ENCODE results near the gene POU6F2.
A peak's percentile ranks its signal among the peaks of the same experiment; 100 is the strongest.

The POU6F2 gene

DNA sequence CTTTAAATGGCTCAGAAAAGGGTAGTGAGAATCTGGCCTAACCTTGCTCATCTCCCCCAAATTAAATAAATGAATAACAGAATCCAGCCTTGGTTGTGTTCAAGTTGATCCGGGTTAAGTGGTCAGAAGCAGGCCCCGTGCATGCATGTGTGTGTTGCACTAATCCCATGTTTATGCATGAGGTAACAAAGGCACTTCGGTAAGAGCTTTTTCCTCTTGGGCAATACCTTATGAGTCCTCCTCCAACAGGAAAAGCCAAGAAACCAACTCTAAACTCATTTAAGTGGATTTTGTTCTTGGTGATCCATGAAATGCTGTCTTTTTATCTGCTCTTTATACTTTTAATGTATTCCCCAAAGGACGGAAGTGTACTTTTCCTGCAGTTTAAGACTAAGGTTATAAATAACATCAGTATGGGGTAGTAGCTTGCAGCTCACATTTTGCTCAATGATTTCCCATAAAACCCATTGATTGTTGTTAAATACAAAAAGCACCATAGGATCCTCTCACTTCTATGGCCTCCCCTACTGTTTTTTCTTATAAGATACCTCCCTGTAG, 483.6 kb downstream of the POU6F2 start:
- no peak for DNase-seq

DNA sequence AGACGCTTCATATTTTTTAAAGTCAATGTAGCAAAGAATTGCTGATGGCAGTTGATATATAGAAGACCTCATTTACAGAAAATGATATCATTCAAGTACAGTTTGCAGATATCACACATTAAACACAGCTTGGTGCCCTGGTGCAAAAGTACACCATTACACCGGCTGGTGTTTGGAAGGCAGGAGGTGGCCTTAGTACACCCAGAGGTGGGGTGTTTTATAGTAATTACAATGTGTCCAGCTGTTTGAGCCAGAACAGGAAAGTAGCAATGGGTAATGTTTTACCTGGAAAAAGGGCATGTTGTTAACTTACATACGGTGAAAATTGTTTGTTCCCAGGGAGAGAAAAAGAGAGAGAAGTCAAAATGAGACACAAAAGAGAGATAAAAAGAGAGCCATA, 485.5 kb downstream of the POU6F2 start:
- DNase-seq, result no peak

- no peak for DNase-seq
Observed at GRCh38 chr7:39464350-39465054, 486.8 kb downstream of the POU6F2 start.

DNA sequence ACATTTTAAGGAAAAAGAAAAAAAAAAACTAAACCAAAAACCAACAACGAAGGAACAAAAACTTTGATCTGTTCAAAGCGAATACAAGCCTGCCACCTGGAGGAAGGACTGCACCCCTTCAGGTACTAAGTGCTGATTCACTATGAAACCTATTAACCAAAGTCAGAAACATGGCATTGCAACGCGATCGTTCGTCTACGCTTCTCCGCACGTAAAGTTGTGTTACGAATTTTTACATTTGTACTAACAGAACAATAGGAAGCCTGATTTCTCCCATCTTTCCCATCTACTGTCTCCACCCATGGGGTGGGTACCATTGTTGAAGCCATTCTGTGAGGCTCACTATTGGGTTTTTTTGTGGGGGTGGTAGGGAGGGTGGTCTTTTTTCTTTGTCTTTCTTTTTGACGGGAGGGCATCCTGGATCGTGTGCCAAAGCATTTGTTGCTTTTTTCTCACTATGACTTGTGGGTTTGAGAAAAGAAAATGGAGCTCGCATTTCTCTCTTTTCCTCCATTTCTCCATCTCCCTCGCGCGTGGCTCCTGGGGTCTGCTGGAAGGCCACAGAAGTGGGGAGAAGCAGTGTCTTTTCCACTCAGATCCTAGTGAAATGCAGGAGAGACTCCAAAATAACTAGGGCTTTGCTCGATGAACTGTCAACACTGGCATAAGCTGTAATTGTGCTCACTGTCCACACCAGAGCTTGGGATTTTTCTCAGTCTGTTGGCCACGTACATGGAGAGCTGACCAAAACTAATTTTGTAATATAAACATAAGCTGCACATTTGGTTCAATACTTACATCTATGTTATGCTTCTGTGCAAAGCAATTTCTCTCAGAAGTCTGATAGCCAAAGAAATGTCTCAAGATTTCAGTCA, 487.6 kb downstream of the POU6F2 start:
- DNase-seq, result peak; percentile 47 to 54

- no peak for DNase-seq
Observed at GRCh38 chr7:39468261-39468660, 490.6 kb downstream of the POU6F2 start.

- DNase-seq, result no peak
Observed at GRCh38 chr7:39468808-39469374, 491.2 kb downstream of the POU6F2 start.

DNA sequence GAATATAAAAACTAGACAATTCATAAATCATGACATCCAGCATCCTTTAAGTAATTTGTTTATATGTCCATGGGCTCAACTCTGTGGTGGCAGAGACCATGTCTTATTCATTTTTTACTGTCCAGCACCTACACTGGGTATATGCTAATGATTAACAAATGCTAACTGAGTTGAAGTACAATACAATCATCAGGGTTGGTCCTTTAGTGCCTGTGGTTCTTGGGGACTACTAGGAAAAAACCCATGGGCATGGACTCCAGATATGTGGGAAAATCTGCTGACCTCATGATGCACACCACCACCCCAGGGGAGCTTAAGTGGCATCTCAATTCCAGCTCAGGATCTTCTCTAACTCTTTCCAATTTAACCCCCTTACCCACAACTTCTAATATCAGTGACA, 503.2 kb downstream of the POU6F2 start:
- no peak for DNase-seq

- DNase-seq, result no peak
Observed at GRCh38 chr7:39488467-39489393, 511.0 kb downstream of the POU6F2 start.

DNA sequence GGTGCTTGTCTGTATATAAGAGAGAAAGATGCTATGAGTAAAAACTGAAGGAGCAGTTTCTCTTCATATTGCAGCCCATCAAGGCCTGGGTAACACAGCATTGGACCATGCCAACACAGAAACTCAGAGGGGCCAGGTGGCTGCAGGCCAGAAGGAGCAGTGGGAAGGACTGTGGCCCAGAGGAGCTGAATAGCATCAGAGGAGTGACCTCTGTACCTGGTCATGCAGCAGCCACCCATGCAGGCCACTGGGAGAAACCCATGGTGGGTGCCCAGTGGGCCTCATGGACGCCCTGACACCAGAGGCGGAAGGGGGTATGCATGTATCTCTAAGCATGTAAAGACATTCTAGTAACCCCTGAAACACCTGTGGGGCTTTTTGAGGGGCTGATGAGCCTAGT, 512.6 kb downstream of the POU6F2 start:
- no peak for DNase-seq

DNA sequence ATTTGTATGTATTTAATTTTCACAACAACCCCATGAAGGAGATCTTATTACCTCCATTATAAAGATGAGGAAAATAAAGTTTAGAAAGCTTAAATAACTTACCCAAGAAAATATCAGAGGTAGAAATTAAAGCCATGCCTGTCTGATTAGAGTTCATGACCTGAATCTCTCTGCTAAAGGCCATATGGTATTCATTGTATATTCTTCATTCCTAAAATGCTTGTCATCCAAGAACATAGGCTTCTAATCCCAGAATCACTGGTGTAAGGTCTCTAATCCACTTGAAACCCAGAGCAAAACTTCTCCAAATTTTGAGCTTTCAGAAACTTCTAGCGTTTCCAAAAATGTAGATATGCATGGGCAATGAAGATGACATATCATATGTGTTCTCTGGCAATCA, 516.2 kb downstream of the POU6F2 start:
- DNase-seq, result no peak

DNA sequence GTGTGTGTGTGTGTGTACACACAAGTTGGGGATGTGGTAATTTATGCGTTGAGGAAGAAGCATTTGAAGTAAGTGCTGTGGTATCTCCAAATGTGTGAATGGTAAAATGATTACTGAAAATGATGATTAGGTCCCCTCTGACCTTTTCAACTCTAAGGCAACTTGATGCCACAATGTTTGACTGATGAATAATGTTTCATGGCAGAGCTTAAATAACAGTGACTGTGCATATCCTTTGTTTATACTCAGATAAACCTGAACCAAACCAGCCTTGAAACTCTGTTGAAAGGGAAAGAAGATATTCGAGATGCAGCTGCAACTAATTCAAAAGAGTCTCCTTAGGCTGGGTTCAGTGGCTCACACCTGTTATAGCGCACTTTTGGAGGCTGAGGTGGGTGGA, 523.6 kb downstream of the POU6F2 start:
- DNase-seq, result no peak

- DNase-seq, result peak in 1 of 2 experiments; percentile 58
Observed at GRCh38 chr7:39504963-39505362, 527.3 kb downstream of the POU6F2 start.

GRCh38 chr7:39507866-39508551, 530.3 kb downstream of the POU6F2 start:
- DNase-seq, result peak; percentile 52 to 64

GRCh38 chr7:39509436-39509835, 531.7 kb downstream of the POU6F2 start:
- DNase-seq, result no peak

DNA sequence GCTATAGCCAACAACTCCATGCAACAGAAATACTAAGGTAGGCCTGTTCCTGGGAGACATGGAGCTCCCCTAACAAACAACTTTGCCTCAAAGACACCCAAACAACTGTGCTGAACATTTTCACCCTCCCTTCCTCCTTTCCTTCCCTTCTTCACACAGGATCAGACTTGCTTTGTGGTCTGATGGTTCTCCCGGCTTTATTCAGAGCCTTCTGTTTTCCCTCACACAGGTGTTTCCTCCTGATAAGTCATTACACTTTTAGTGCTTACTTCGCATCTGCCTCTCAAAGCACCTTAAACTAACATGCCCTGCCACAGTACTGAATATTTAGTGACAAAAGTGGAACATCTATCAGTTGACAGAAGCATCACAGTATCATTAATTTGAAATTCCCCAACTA, 532.2 kb downstream of the POU6F2 start:
- no peak for DNase-seq

DNA sequence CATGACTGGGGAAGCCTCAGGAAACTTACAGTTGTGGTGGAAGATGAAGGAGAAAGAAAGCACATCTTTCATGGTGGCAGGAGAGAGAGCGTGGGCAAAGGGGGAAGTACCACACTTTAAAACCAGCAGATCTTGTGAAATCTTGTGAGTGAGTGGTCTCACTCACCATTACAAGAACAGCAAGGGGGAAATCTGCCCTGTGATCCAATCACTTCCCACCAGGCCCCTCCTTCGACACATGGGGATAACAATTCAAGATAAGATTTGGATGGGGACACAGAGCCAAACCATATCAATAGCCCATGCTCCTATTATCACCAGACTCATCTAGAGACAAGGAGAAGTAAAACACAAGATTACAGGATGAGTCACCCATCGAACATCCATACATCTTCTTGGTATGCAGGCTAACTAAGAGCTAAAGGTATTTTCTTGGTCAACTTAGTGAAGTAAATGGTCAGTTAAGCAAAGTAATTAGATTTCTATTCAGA, 533.2 kb downstream of the POU6F2 start:
- no peak for DNase-seq

GRCh38 chr7:39515534-39516228, 538.0 kb downstream of the POU6F2 start:
- DNase-seq, result no peak

DNA sequence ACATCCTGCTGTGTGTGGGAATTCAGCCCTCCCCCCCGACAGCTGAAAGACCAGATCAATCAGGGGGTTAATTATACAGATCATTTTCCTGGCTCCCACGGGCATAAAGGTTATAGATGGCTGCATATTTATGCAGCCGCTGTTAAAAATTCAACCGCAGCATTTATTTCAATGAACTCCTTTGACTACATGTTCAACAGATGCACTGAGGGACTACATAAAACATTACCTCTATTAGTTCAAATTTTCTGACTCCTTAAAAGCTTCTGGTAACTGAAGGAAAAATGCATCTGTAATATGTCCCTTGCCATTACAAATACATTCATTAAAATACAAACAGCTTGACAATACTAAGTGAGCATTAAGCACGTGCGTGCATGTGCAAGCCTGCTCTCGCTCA, 538.8 kb downstream of the POU6F2 start:
- no peak for DNase-seq

DNA sequence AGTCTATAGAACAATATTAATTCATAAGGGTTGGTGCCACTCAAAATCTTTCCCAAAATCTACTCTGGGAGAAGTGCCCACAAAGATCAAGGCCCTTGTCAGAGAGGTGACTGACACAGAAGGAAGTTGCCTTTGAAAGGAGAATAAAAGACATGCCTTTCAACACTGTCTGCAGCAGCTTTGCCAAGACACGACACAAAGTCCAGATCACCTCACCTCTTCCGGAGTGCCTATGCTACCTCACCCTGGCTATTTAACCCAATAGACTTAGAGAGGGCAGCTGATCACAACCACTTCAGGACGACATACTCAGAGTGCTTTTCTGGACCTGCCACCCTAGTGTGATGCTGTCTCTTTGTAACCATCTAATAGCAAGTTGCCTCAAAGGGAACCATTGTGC, 539.5 kb downstream of the POU6F2 start:
- no peak for DNase-seq
